Neural progenitor cell (in vitro differentiated cells): ENCODE measurements around the gene BLOC1S3. TPM values are rescaled to one million over a fixed set of nuclear protein-coding genes. Genes with fewer than 3 reads are reported as not detected.
A peak's percentile ranks its signal among the peaks of the same experiment; 100 is the strongest.

Experiments
- DNase-seq: peaks from one replicate; pipeline ENCODE4 v3.0.0-alpha.2; 2016; ENCODE audit warnings: low spot score
- H2AFZ ChIP-seq: fragments of 200-600 bp; sonication (generic); replicated peaks from 2 replicates; pipeline ENCODE4 v1.6.1; 2016; ENCODE audit warnings: antibody characterized with exemption
- H3F3A ChIP-seq: fragments of 200-600 bp; sonication (generic); 2 replicates; pipeline ENCODE4 v1.6.1; 2016; ENCODE audit warnings: antibody characterized with exemption, low read depth
- H3K27ac ChIP-seq: fragments of 200-600 bp; sonication (generic); 2 replicates; pipeline ENCODE4 v1.5.1; 2016; ENCODE audit warnings: mild to moderate bottlenecking
- H3K27me3 ChIP-seq: fragments of 200-600 bp; sonication (generic); 2 replicates; pipeline ENCODE4 v1.6.1; 2016; ENCODE audit warnings: mild to moderate bottlenecking, moderate library complexity
- H3K36me3 ChIP-seq: fragments of 200-600 bp; sonication (generic); 2 replicates; pipeline ENCODE4 v1.5.1; 2016
- H3K4me1 ChIP-seq: fragments of 200-600 bp; sonication (generic); 2 replicates; pipeline ENCODE4 v1.6.1; 2016; ENCODE audit warnings: mixed run types
- H3K4me2 ChIP-seq: fragments of 200-600 bp; sonication (generic); 2 replicates; pipeline ENCODE4 v1.6.1; 2016
- H3K4me3 ChIP-seq: fragments of 200-600 bp; sonication (generic); 2 replicates; pipeline ENCODE4 v1.5.1; 2016
- H3K79me2 ChIP-seq: fragments of 200-600 bp; sonication (generic); 2 replicates; pipeline ENCODE4 v1.6.1; 2016; ENCODE audit warnings: low read depth
- H3K9ac ChIP-seq: fragments of 200-600 bp; sonication (generic); 2 replicates; pipeline ENCODE4 v1.6.1; 2016
- H3K9me3 ChIP-seq: fragments of 200-600 bp; sonication (generic); 2 replicates; pipeline ENCODE4 v1.5.1; 2016; ENCODE audit warnings: low read depth
- H4K20me1 ChIP-seq: fragments of 200-600 bp; sonication (generic); 2 replicates; pipeline ENCODE4 v1.6.1; 2016; ENCODE audit warnings: low read depth
- H3K27ac Mint-ChIP-seq: 3 replicates; pipeline ENCODE4 v1.8.0; 2021; ENCODE audit warnings: mixed read lengths
- H3K27me3 Mint-ChIP-seq: 2 replicates; pipeline ENCODE4 v1.8.0; 2022; ENCODE audit warnings: low read depth, mild to moderate bottlenecking, inconsistent platforms, moderate library complexity, mixed read lengths; ENCODE audit not compliant: insufficient read depth
- H3K36me3 Mint-ChIP-seq: 3 replicates; pipeline ENCODE4 v1.8.0; 2021; ENCODE audit warnings: mixed read lengths
- H3K4me1 Mint-ChIP-seq: 3 replicates; pipeline ENCODE4 v1.8.0; 2021; ENCODE audit warnings: mixed read lengths
- H3K4me3 Mint-ChIP-seq: 3 replicates; pipeline ENCODE4 v1.8.0; 2021; ENCODE audit warnings: mild to moderate bottlenecking, moderate library complexity, mixed read lengths
- H3K9me3 Mint-ChIP-seq: 3 replicates; pipeline ENCODE4 v1.8.0; 2020; ENCODE audit warnings: mixed read lengths
- EZH2 ChIP-seq: fragments of 200-600 bp; sonication (generic); IDR thresholded peaks from 2 replicates; pipeline ENCODE4 v1.6.1; 2017; ENCODE audit warnings: antibody characterized with exemption, mild to moderate bottlenecking, moderate library complexity
- EZH2phosphoT487 ChIP-seq: fragments of 200-600 bp; sonication (generic); IDR thresholded peaks from 2 replicates; pipeline ENCODE4 v1.6.1; 2017; ENCODE audit warnings: antibody characterized with exemption
- total RNA-seq: library from RNA; depleted of rRNA; stranded (reverse); fragments of >200 nt; gene quantifications from 2 replicates; pipeline ENCODE4 v1.2.3, GENCODE V29; 2015; ENCODE audit warnings: low replicate concordance
- TF ChIP-seq, protein P1 (sequence below): fragments of 200-600 bp; sonication (generic); IDR thresholded peaks from 2 replicates; pipeline ENCODE4 v1.5.1; 2017; ENCODE audit warnings: antibody characterized with exemption, mild to moderate bottlenecking

Gene BLOC1S3
- total RNA-seq, 1 donor from 2014 or later, result 2.0 TPM

DNA sequence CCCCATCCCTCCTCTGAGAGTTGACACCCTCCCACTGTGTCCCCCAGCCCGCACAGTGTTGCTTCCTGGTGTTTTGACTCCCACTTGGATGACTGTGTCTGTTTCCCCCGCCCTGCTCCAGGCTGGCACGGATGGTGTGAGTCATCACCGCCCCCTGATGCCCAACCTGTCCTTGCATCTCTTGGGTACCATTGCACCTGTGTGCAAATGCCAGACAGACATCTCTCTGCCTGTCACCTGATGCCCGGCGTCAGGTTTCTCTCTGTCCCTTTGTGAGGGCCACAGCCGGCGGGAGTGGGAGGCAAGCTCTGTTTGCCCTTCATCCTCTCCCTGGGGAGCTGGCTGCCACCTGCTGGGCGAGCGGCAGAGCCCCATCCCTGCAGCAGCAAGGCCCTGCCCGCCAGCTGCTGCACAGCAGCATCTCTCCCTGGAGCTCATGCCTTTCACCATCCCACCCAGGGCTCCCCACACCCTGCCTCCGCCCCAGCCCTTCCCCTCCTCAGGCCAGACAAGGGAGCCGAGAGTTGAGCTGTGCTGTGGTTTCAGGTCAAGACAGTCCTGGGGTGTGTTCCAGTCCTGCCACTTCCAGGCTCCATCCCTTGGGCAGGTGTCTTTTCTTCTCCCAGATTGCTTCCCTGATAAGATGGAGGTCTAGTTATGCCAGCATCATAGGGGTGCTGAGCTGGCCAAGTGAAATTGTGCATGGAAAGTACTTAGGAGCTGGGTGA lies 47.5 kb upstream of the BLOC1S3 start:
- no peak overlapping the region for H3K4me3 Mint-ChIP-seq
- no peak overlapping the region for H2AFZ ChIP-seq

DNA sequence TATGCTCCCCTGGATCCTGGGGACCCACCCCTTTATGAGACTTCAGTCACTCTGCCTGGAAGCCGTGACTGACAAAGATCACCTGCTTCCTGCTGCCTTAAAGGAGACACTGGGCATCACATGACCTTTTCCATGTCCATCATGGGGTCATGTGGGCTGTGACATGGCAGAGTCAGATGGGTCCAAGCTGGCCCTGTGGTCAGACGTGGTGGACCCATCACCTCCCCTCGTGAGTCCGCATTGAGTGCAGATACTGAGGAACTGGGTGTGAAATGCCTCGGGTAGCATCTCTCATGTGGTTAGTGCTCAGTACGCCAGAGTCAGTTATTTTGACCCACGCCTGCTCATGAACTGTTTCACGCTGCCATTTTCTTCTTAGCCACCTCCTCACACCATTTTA lies 44.9 kb upstream of the BLOC1S3 start:
- no peaks in the 10 kb centered on the region for H3K36me3 Mint-ChIP-seq
- H3K9me3 Mint-ChIP-seq, result no peaks in the 10 kb centered on the region
- no peak overlapping the region for H3K9ac ChIP-seq
- peaks cover 6% of the 10 kb centered on the region for H3K27me3 Mint-ChIP-seq
- H3K36me3 ChIP-seq, result no peaks in the 10 kb centered on the region
- no peaks in the 10 kb centered on the region for H3K9me3 ChIP-seq
- peaks cover 94% of the 10 kb centered on the region for H4K20me1 ChIP-seq
- peaks cover 22% of the 10 kb centered on the region for H3K4me1 Mint-ChIP-seq
- TF ChIP-seq, protein P1, sequence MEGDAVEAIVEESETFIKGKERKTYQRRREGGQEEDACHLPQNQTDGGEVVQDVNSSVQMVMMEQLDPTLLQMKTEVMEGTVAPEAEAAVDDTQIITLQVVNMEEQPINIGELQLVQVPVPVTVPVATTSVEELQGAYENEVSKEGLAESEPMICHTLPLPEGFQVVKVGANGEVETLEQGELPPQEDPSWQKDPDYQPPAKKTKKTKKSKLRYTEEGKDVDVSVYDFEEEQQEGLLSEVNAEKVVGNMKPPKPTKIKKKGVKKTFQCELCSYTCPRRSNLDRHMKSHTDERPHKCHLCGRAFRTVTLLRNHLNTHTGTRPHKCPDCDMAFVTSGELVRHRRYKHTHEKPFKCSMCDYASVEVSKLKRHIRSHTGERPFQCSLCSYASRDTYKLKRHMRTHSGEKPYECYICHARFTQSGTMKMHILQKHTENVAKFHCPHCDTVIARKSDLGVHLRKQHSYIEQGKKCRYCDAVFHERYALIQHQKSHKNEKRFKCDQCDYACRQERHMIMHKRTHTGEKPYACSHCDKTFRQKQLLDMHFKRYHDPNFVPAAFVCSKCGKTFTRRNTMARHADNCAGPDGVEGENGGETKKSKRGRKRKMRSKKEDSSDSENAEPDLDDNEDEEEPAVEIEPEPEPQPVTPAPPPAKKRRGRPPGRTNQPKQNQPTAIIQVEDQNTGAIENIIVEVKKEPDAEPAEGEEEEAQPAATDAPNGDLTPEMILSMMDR, result no peak
- TF ChIP-seq EZH2 (no peak), EZH2phosphoT487 (no peak)
- H3K79me2 ChIP-seq, result peaks cover 46% of the 10 kb centered on the region
- no peak overlapping the region for H2AFZ ChIP-seq
- DNase-seq, result no peak
- no peak overlapping the region for H3K4me3 Mint-ChIP-seq
- no peaks in the 10 kb centered on the region for H3K27me3 ChIP-seq
- no peaks in the 10 kb centered on the region for H3F3A ChIP-seq
- no peak overlapping the region for H3K27ac ChIP-seq
- H3K4me3 ChIP-seq, result no peak overlapping the region
- H3K27ac Mint-ChIP-seq, result no peak overlapping the region
- H3K4me1 ChIP-seq, result peaks cover 24% of the 10 kb centered on the region
- no peak overlapping the region for H3K4me2 ChIP-seq

More for the DNA sequence above, 47.5 kb upstream of the BLOC1S3 start:
- Histone ChIP-seq H3K4me2 (peak overlapping the region; percentile 54), H3K27ac (no peak overlapping the region), H3F3A (no peaks in the 10 kb centered on the region), H3K9ac (peak overlapping the region; percentile 13), H3K4me3 (no peak overlapping the region), H3K79me2 (peaks cover 50% of the 10 kb centered on the region), H3K36me3 (no peaks in the 10 kb centered on the region), H3K27me3 (no peaks in the 10 kb centered on the region), H3K4me1 (peaks cover 12% of the 10 kb centered on the region), H4K20me1 (peaks cover 93% of the 10 kb centered on the region), H3K9me3 (no peaks in the 10 kb centered on the region)
- TF ChIP-seq EZH2phosphoT487 (no peak), EZH2 (no peak)
- H3K36me3 Mint-ChIP-seq, result no peaks in the 10 kb centered on the region
- no peaks in the 10 kb centered on the region for H3K9me3 Mint-ChIP-seq
- peaks cover 4% of the 10 kb centered on the region for H3K27me3 Mint-ChIP-seq
- peak; percentile 43 for DNase-seq
- H3K27ac Mint-ChIP-seq, result no peak overlapping the region
- H3K4me1 Mint-ChIP-seq, result peaks cover 8% of the 10 kb centered on the region

DNA sequence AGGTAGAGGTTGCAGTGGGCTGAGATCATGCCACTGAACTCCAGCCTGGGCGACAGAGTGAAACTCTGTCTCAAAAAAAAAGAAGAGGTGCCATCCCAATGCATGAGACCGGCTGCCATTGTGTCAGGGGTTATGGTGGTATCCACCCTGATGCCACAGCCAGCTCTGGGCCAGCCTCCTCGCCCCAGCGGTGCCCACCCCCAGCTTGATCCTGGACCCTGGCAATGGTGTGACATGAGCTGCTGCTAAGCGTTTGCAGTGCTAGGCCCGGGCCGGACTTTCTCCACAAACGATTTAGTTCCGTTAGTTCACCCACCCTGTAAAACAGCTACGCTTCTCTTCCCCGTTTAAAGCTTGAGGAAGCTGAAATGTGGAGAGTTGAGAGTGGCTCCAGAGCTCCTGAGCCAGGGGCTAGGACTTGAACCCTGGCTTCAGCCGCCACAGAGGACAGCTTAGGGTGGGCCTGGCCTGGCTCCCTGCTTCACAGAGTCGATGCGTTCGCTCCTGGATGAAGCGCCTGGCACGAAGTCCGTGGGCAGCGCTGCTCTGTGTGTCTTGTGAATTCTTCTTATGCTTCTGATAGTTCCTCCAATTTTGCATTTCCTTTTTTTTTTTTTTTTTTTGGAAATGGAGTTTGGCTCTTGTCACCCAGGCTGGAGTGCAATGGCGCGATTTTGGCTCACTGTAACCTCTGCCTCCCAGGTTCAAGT lies 43.3 kb upstream of the BLOC1S3 start:
- Histone ChIP-seq H3K27ac (no peak overlapping the region), H3K36me3 (no peaks in the 10 kb centered on the region), H3K79me2 (peaks cover 45% of the 10 kb centered on the region), H3K4me3 (no peak overlapping the region), H3K9ac (no peak overlapping the region), H3K9me3 (no peaks in the 10 kb centered on the region), H3K4me1 (peaks cover 22% of the 10 kb centered on the region), H4K20me1 (peaks cover 80% of the 10 kb centered on the region), H2AFZ (no peak overlapping the region), H3K27me3 (no peaks in the 10 kb centered on the region), H3F3A (no peaks in the 10 kb centered on the region), H3K4me2 (no peak overlapping the region)
- no peak for DNase-seq
- peaks cover 3% of the 10 kb centered on the region for H3K27me3 Mint-ChIP-seq
- H3K9me3 Mint-ChIP-seq, result no peaks in the 10 kb centered on the region
- H3K4me3 Mint-ChIP-seq, result no peak overlapping the region
- no peak overlapping the region for H3K27ac Mint-ChIP-seq
- H3K36me3 Mint-ChIP-seq, result no peaks in the 10 kb centered on the region
- H3K4me1 Mint-ChIP-seq, result peaks cover 22% of the 10 kb centered on the region
- no peak for TF ChIP-seq EZH2
- TF ChIP-seq, protein P1, result no peak
- TF ChIP-seq EZH2phosphoT487, result no peak
